ENCODE data around the gene CBX6.

CBX6 gene

DNA sequence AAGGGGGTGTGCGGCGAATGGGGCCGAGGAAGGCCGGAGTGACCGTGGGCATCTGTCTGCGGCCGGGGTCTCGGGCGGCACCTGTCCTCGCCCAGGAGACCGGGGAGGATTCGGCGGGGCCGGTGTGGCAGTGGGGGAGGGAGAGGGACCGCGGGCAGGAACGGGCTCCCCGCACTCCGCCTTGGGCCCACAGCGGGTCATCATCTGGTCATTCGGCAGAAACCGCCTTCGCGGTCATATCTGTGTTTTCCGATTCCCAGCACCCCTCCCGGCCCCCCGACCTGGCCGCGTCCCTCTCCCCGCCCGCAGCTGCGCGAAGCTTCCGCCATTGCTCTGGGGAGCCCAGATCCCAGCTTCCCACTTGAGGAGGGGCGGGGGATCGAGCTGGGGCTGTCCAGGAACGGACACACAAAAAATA is 824 bp upstream of the CBX6 start:
- no peak for DNase-seq

DNA sequence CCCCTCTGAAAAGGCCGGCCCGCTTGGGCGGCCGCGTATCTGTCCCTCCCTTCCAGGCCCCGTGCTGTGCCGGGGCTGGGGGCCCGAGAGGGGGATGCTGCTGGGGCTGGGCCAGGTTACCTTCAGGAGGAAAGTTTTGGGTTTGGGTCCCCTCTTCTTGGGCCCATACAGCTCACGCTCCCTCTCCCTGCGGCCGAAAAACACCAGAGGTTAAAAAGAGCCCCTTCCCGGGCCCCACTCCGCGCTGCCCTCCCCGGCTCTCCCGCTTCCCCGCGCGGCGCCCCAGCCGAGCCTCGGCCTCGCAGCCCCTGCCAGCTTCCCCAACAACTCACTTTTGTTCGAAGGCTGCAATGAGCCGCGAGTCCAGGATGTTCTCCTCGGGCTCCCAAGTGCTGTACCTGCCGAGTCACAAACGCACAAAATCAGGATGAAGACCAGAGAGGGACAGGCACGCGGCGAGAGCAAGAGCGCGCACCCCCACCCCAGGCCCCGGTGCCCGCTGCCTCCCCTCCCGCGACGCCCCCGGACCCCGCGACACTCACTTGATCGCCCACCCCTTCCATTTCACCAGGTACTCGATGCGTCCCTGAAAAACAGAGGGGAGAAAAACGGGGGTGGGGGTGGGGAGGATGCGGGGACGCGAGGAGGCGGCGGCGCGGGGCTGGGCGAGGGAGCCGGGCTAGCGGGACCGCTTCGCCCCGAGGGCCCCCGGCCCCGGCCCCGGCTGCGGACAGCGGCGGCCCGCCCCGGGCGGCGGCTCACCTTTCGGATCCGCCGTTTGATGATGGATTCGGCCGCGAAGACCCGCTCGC is 450 bp downstream of the CBX6 start:
- DNase-seq: peak; percentile 19

DNA sequence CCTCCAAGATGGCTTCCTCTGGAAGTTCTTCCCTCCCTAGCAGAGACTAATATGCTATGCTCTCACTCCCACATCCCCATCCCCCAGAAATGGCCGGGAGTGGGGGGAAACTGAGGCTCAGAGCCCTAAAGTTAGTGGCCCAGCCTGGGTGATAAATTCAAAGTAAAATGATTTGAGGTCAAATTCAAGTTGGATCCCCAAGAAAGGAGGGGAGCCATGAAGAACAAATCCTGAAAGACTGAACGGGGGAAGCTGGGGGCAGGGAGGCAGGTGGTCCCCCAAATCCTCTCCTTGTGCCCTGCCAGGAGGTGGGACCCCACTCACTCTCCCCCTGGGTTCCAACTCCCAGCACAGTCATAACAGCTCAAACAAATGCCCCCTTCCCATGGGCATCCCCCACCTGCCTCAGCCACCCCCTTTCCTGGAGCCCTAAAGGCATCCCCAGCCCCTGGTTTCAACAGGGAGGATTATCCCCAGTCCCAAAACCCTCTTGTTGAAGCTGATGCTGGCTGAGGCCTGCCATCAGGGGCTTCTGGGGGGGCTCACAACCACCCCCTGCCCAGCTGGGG is 1.1 kb downstream of the CBX6 start:
- no peak for DNase-seq

DNA sequence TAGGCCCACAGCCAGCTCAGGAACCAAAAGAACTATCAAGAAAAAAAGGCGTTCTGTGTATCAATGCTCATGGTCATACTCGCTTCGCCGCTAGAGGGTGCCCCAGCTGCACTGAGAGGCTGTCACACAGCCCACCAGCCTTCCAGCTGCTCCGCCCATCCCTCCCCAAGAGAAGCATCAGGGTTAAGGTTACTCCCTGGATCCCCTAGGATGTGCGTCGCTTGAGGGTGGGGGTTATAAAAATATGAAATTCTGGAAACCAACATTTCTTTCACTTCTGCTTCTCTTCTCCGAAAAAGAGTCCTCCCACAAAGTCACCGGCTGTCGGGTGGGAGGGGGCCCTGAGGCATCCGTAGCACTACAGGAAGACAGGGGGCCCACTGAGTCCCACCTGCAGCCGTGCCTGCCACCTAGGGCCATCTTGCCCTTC is 1.7 kb downstream of the CBX6 start:
- peak; percentile 84 for DNase-seq

DNA sequence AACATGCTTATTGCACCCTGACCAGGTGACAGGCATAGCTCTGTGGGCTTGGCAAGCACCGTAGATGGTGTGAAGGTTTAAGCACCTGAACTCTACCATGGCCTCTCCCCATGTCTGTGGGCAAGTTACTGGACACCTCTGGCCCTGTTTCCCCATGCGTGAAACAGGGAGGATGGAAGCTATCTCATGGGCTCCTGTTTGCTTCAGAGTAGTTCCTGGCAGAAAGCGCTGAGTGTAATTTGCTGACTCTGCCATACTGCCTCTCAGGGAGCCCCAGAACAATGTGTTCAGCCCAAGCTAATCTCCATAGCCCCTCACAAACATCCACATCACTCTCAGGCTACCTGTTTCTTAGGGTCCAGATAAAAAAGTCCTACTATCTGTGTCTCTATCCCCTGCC is 2.4 kb downstream of the CBX6 start:
- no peak for DNase-seq

DNA sequence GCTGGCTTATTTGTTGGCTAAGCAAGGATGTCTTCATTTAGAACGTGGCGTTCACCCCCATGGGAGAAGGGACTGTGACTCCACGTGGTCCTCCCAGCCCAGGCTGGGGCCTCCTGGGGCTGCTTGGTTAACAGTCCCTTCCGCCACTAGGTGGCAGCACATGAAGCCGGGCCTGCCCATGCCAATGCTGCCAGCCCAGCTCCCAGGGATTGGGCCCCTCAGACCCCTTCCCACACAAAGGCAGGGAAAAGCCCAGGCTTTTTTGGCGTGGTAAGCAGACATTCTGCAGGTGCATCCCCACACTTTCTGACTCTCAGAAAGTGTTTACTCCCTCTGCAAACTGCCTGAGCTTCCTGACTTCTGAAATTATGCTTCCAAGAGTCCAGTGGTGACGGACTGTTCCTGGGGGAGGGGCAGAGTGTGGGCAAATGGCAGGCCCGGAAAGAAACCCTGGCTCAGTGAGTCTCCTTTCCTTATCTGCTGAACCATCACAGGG is 3.1 kb downstream of the CBX6 start:
- peak; percentile 89 for DNase-seq

DNA sequence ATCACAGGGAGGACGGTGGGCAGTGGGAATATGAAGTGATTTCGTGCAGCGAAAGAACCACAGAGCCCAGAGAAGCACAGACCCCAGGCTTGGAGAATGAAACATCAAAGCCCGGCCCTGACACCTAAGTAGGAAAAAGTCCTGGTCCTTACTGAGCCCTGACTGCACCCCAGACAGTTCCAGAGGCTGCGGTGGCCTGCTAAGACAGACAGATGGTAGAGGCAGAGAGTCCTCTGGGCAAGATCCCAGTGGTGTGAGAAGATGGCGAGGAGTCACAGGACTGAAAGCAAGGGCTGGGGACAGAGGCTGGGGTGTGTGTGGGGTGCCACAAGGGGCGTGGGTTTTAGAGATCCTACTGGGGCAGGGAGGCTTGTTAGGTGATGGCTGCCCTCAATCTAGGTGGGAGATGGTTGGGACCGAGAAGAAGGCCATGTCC is 3.7 kb downstream of the CBX6 start:
- no peak for DNase-seq

DNA sequence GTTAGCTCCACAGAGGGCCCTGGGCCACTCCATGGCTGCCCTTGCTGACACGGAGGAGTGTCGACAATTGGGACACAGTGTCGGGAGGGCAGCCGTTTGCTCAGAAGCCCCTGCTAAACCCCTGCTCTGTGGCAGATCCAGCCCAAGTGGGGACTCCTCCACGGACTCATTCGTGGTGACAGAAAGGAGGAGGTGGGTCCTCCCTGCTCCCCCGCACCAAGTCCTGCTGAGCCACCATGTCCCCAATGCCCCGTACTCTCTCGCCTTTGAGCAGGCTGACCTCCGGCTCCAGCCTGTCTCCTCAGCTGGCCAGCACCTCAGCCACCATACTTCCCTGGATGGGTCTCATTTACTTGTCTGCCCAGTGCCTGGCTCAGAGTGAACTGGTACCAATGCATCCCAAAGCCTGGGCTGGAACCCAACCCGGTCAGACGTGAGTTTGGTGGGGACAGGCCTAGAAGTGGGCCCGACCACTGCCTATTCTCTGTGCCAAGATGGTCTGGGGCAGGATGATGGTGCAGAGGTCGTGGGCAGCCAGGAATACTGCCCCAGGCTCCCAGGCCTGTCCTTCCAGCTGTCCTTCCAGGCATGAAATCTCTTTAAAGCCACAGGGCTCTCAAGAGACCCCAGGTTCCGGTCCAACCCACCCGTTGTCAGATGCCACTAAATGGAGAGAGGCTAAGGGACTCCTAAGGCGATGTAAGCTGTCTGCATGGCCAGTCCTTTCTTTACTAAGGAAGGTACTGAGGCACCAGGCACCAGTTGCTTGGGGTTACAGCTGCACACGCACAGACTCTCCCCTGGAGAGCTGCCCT is 4.3 kb downstream of the CBX6 start:
- DNase-seq: no peak

DNA sequence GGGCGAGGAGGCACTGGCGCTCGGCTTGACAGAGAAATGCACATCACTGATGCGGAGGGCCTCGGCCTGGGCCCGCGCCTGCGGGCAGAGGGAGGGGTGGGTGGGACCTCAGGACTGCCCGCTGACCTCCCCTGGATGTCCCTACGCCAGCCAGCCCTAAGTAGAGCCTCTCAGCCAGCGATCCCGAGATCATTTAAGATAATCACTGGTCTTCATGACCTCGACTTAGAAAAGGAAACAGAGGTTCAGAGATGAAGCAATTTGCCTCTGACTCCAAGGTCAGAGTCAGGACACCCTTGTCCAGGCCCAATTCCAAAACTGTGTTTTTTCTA is 4.9 kb downstream of the CBX6 start:
- no peak for DNase-seq

DNA sequence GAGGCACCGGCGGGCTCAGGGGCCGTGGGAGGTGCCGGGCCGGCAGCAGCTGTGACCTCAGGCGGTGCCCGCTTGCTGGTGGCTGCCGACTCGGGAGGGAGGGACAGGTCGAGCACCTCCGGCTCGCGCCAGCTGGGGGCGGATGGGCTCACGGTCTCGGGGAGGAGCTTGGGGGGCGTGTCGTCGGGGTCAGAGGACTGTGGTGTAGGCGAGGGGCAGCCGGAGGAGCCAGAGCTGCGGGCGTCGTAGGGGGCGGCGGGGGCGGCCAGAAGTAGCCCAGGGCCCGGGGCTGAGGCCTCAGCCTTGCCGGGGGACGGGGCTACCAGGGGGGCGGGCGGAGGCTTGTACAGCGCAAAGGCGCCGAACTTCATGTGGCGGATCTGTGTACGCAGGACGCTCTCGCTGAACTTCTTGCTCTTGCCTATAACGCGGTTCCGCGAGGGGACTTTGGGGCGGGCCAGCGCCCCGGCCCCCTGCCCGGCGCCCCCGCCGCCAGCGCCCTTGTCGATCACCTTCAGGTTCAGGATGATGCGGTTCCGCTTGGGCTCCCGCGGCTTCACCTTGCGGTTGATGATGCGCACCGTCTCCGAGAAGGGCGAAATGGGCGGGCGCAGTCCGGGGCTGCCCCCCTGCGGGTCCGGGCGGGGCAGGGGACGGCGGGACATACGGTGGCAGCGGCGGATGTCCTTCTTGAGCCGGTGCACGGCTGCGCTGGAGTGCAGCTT is 5.5 kb downstream of the CBX6 start:
- DNase-seq: no peak

DNA sequence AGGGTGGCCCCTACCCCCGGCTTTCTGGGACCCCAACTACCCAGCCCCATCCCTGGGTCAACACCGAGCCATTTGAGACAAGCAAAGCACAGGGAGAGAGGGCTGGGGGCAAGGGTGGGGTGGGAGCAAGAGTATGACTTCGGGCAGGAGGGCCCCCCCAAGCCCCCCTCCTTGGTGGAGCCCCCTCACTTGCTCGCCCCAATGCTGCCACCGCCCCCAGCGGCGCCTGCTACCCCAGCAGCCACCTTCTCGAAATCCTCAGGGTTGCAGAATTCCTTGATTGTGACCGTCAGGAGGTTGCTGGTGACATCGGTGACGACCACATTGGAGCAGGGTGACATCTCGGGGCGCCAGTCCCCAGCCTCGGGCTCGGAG is 6.0 kb downstream of the CBX6 start:
- no peak for DNase-seq

DNA sequence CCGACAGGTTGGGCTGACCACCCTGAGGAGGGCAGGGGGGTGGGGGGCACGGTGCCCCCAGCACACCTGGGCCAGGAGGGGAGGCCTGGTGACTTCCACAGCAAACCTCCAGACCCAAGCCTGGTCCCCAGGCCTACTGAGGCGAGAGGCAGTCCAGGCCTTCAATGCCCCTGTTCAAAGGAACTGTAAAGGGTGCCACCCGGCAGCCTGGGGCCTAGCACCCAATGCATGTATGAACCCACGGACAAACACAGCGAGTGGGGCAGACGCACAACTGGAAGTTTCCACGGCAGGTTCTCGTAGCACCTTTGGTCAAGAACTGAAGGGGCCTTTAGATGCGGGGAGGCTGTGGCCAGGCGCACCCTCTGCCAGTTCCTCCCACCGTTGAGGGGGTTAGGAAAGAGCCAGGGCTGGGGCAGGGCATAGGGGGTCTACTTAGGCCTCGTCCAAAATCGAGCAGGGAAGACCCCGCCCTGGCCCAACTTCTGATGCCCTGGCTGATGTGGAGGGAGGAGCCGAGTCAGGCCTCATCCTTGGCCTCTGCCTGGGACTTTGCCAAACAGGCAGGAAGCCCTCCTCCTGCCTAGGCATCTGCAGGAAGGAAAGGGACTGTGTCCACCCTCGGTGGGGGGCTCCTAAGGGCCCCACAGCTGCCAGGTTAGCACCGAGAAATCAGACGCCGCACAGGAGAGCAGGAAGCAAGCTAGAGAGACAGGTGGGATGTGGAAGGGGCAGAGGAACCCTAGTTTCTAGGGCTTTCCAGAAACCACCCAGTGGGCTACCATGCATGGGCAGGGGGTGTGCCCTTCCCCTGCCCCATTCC is 6.6 kb downstream of the CBX6 start:
- DNase-seq: no peak

DNA sequence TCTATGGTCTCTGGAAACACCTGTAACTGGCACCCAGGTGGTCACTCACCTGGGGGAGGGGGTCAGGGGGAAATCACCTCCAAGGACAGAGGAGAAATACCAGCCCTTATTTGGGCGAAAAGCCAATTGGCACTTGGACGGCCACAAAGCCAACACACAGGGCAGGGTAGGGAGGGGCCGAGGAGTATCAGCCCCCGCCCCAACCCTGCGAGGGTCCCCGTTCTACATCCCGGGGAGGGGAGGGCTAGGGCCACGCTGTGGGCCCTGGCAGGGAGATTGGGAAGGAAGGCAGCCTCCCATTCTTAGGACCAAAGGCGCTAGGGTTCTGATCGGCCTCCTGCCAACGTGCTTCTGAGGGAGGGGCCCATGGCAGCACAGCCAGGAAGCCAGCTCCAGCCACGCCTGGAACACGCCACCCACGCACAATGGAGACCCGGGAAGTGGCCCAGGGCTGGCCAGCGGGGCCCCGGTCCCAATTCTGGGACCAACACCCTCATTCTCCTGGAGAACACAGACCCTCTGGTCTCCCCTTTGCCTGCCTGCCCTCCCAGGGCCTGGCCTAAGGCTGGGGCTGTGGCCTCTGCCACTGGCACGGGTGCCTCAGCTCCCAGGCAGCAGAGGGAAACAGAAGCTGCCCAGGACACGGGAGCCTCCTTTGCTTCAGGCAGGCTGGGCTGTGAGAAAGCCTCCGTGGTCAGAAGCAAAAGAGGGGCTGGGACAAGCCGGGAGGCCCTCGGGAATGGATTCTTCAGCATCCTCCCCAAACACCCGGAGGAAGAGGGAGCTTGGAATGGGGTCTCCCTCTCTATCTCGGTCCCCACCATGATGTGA is 7.4 kb downstream of the CBX6 start:
- DNase-seq: no peak

DNA sequence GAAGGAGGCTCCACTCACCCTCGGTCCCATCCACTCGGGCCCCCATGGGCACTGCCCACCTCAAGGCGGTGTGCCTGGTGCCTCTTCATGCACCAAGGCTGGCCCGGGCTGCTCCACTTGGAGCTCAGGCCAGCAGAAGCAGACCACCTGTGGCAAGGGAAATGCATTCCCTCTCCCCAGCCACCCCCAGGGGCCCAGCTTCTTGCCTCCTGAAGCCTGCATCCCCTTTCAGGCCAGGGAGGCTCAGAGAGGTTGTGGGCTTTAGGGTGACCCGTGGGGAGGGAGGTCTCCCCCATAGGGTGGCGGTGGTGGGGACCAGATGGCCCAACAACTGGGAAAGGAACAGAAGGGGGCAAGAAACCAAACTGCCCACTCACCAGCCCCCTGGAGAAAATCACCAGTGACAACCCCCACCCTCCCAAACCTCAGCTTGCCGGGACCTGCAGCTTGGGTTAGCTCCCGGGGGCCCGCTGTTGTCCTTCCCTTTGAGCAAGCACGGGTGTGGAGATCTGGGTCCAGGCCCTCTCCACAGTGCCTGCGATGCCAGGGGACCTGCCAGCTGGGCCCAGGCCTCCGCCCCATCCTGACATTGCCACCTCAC is 8.4 kb downstream of the CBX6 start:
- no peak for DNase-seq

DNA sequence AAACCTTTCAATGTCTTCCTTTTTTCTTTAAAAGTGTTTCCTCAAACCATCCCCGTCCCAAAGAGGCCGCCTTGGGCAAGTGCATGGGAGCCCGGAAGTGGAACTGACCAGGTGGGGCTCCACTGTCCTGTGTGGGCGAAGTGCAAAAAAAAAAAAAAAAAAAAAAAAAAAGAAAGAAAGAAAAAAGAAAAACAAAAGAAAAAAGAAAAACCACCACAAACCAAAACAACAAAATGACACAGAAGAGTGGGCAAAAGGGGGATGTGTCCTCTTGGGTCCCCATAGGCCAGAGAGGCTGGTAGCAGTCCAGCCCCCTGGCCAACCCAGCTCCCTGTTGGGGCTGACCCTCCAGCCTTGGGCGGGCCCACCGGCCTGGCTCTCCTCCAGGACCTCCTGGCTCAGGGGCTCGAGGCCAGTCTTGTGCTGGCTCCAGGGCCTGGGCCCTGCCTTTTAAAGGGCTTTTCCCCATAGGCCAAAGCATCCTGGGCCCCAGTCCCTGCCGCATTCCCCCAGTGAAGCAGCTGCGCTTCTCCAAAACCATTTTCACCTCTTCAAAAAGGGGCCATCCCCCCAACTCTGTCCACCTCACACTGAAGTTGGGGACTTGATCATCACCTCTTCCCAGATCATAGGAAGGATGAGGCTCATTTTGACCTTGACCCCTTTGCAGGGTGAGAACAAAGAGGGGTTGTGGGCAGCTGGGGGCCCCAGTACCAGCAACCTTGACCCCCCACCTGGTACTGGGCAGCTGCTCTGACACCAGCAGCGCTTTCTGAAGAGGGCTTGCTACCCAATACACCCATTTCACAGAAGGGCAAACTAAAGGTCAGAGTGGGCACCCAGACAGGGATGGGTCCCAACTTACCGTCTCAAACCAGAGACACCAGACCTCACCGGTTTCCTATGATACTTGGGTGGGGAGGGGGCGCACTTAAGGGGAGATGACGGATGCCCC is 9.4 kb downstream of the CBX6 start:
- no peak for DNase-seq

DNA sequence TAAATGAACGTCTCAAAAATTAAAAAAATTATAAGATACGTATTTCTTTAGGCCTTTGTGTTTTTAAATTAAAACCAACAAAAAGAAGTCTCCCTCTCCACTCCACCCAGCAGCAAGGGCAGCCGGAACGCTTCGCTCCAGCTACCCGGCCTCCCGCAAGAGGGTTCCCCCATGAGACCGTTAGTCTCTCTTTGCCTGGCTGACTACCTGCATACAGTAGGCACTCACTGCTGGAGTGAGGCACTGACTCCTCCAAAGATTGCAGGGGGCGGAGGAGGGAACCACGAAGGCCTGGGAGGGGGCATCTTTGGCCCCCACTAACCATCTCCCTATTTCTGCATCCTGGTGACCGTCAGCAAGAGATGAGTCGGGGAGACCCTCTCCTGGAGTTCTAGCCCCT is 10.1 kb downstream of the CBX6 start:
- no peak for DNase-seq

DNA sequence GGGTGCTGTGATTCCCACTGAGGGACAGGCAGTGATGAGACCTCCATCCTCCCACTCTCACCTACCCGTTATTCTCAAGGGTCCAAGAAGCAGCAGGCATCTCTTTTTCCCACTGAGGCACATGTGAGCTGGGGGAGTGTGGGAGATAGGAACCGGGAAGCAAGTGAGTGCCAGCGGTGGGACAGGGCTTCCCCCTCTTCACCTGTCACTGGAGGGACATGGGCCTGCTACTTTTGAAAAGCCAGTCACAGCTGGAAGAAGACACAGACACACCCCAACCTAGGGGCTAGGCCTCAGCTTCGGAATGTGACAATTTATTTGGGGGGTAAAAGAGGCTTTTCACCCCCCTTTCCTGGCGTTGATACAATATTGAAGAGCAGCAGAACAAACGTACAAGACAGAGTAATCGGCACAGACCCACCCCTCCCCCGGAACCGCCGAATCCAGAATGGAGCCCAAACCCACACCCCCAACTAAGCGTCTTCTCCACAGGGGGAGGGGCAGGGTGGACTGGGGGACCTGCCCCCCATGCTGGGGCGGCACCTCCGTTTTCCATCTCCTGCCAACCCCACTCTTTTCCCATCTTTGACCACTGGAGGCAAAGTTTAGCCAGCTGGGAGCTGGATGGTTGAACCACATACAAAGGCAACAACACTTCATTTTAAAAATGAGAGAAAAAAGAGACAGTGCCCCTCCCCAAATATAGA is 10.7 kb downstream of the CBX6 start:
- no peak for DNase-seq

DNA sequence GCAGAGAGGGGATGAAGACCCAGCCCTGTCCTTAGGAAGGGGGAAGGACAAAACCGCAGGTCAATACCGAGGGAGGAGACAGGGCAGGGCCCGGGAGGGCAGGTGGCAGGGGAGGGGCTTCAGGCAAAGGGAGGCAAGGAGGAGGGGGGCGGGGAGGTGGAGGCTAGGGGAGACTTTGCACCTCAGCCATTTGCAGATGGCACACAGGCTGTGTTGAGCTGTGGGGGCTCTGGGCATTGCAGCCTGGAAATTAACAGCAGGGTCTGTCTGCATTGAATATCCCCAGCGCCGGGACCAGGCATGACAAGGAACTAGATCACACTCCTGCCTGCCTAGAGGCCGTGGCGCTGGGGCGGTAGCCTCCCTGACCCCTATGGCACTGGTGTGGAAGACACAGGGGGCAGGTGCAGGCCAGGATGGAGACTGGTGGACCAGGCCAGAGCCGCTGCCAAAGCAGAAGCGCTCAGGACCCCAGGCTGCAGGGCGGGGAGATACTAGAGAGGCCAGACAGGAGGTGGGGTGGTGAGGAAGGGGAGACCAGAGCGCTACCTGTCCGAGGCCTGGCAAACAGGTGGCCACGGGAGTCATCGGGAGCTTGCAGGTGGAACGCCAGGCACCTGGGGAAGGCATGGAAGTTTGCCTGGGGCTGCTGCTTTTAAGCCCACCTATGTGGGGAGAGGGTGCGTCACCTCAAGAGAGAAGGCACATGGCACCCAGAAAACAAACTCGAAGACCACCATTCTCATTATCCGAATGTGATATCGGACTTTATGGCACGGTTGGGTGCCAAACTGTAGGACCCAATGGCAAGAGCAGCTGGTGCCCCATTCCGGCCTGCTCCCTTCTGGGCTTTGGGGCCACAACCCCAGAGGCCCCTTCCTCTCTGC is 11.5 kb downstream of the CBX6 start:
- DNase-seq: no peak
